Activated CD4-positive, alpha-beta T cell treated with anti-CD3 and anti-CD28 coated beads for 36 hours (primary cell): ENCODE results near the gene RHBDL3. TPM values are rescaled to one million over a fixed set of nuclear protein-coding genes. Genes with fewer than 3 reads are reported as not detected.

Source experiments
- ATAC-seq: fragments of 200-7000 bp; cut with Tn5 transposase; one replicate; pipeline ENCODE4 v1.10.0; 2021; ENCODE audit warnings: mild to moderate bottlenecking, moderate library complexity
- CTCF ChIA-PET: fragments of 350-600 bp; sonication (Branson Sonifier 250); formaldehyde crosslinking; loops from one replicate; lab custom pipeline; 2021; ENCODE audit warnings: antibody characterized with exemption; lab: Charles Lee
- POLR2A ChIA-PET: fragments of 350-600 bp; sonication (Branson Sonifier 250); formaldehyde crosslinking; loops from one replicate; lab custom pipeline; 2021; ENCODE audit warnings: antibody characterized with exemption, inconsistent platforms; lab: Charles Lee
- DNase-seq: peaks from one replicate; pipeline ENCODE4 v3.0.0-alpha.2; 2020
- H3K27ac Mint-ChIP-seq: one replicate; pipeline ENCODE4 v1.8.0; 2021; ENCODE audit warnings: mixed read lengths
- H3K27me3 Mint-ChIP-seq: one replicate; pipeline ENCODE4 v1.8.0; 2021; ENCODE audit warnings: mixed read lengths
- H3K36me3 Mint-ChIP-seq: one replicate; pipeline ENCODE4 v1.8.0; 2021; ENCODE audit warnings: low read depth, mixed read lengths
- H3K4me1 Mint-ChIP-seq: one replicate; pipeline ENCODE4 v1.8.0; 2021; ENCODE audit warnings: mixed read lengths
- H3K4me3 Mint-ChIP-seq: one replicate; pipeline ENCODE4 v1.8.0; 2021; ENCODE audit warnings: mild to moderate bottlenecking, moderate library complexity, mixed read lengths
- H3K9me3 Mint-ChIP-seq: one replicate; pipeline ENCODE4 v1.8.0; 2021; ENCODE audit warnings: low read depth, mixed read lengths
- intact Hi-C, 2 experiments: fragments of 100-400 bp; cut with DNase I in 1 of 2; cut with micrococcal nuclease in 1 of 2; formaldehyde crosslinking; loops; one replicate each; pipeline versions ENCODE4 v1.14.2 to v1.15.1; 2022 to 2024; cut with DNase I, micrococcal nuclease
- total RNA-seq, 2 experiments: library from RNA; stranded (reverse); gene quantifications; one replicate each; pipeline ENCODE4 v1.2.3, GENCODE V29; 2021

RHBDL3 gene
- total RNA-seq, 2 experiments from 2014 or later: 0.09 TPM; not detected in 1

DNA sequence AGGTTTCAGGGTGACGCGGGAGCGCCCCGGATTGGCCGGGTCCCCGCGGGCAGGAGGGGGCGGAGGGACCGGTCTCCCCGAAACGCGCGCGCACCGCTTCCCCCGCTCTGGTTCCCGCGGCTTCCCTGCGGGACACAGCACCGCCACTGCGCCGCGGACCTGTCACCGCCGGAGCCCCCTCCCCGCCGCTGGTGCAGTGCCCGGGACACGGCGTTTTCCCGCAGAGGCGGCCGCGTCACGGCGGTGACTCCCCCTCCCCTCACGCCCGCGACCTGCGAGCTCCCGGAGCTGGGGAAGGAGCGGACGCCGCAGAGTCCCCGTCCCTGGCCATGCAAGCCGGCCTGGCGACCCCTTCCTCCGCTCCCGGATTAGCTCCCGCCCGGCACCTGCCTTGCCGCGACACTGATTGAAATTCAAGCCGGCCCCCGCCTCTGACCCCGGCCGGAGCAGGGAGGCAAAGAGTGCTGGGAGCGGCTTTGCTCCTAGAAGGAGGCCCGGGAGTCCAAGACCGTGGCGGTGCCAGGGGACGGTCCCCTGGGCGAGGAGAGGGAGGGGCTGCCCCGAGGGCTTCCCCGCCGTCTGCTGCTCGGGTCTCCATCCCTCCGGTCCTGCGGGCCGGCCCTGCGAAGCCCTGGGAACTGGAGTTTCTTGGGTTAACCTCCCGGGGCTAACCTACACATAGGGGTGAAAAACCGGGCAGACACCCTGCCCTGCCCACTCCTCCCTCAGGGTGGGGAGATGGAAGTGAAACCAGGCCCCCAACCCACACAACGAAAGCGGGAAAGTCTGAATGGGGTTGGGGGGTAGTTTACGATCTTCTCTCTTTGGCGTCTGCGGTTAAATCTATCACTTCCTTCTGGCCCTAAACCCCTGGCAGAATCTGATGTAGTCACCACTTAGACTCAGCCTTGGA is 1.0 kb downstream of the RHBDL3 start:
- peak overlapping the region; percentile 51 for H3K4me3 Mint-ChIP-seq
- H3K27me3 Mint-ChIP-seq: peaks cover 63% of the 10 kb centered on the region
- H3K36me3 Mint-ChIP-seq: no peaks in the 10 kb centered on the region
- POLR2A ChIA-PET: no interaction called here
- CTCF ChIA-PET: no interaction called here
- H3K4me1 Mint-ChIP-seq: peaks cover 8% of the 10 kb centered on the region
- intact Hi-C loops: loop anchor here in 1 of 2 experiments (5.0 kb wide), 1 partner anchor 51 kb away; no protein-coding TSS in a partner anchor
- H3K9me3 Mint-ChIP-seq: no peaks in the 10 kb centered on the region
- H3K27ac Mint-ChIP-seq: no peak overlapping the region
- DNase-seq (peak; percentile 45), ATAC-seq (peak; percentile 20)

- CTCF ChIA-PET: interaction anchor here (0.6 kb wide), 1 partner anchor 80 kb away, joined by 4 read pairs; no protein-coding TSS in a partner anchor
- ATAC-seq: no peak
Observed at GRCh38 chr17:32267690-32268205, 2.1 kb downstream of the RHBDL3 start.

GRCh38 chr17:32268734-32269288 is 3.2 kb downstream of the RHBDL3 start:
- no peak for ATAC-seq
- Mint-ChIP-seq H3K4me1 (peaks cover 8% of the 10 kb centered on the region), H3K4me3 (no peak overlapping the region), H3K36me3 (no peaks in the 10 kb centered on the region), H3K27me3 (peaks cover 59% of the 10 kb centered on the region), H3K27ac (no peak overlapping the region), H3K9me3 (no peaks in the 10 kb centered on the region)
- intact Hi-C loops: loop anchor here in 1 of 2 experiments (5.0 kb wide), 1 partner anchor 48 kb away; no protein-coding TSS in a partner anchor
- DNase-seq: no peak
- ChIA-PET CTCF (no interaction called here), POLR2A (no interaction called here)

More at GRCh38 chr17:32267690-32268205, 2.1 kb downstream of the RHBDL3 start:
- POLR2A ChIA-PET: no interaction called here
- Mint-ChIP-seq H3K27ac (no peak overlapping the region), H3K4me3 (peak overlapping the region; percentile 30), H3K9me3 (no peaks in the 10 kb centered on the region), H3K4me1 (peaks cover 8% of the 10 kb centered on the region), H3K27me3 (peaks cover 67% of the 10 kb centered on the region), H3K36me3 (no peaks in the 10 kb centered on the region)
- intact Hi-C loops: loop anchor here in 1 of 2 experiments (5.0 kb wide), 1 partner anchor 50 kb away; no protein-coding TSS in a partner anchor
- DNase-seq: peak; percentile 41

- Mint-ChIP-seq H3K4me1 (peaks cover 8% of the 10 kb centered on the region), H3K9me3 (no peaks in the 10 kb centered on the region), H3K36me3 (no peaks in the 10 kb centered on the region), H3K27ac (no peak overlapping the region), H3K27me3 (peaks cover 55% of the 10 kb centered on the region), H3K4me3 (no peak overlapping the region)
- CTCF ChIA-PET: no interaction called here
- POLR2A ChIA-PET: no interaction called here
- DNase-seq: no peak
- intact Hi-C loops: loop anchor here in 1 of 2 experiments (5.0 kb wide), 1 partner anchor 48 kb away; no protein-coding TSS in a partner anchor
- ATAC-seq: no peak
Observed at GRCh38 chr17:32269377-32269776, 3.7 kb downstream of the RHBDL3 start.

GRCh38 chr17:32271844-32272243 is 6.2 kb downstream of the RHBDL3 start:
- Mint-ChIP-seq H3K27me3 (peaks cover 49% of the 10 kb centered on the region), H3K4me1 (peaks cover 8% of the 10 kb centered on the region), H3K9me3 (no peaks in the 10 kb centered on the region), H3K36me3 (no peaks in the 10 kb centered on the region), H3K27ac (no peak overlapping the region), H3K4me3 (no peak overlapping the region)
- DNase-seq: no peak
- ChIA-PET POLR2A (no interaction called here), CTCF (interaction anchor here (0.7 kb wide), 1 partner anchor 146 kb away, joined by 3 read pairs; no protein-coding TSS in a partner anchor)
- intact Hi-C loops: no loop called here
- no peak for ATAC-seq

DNA sequence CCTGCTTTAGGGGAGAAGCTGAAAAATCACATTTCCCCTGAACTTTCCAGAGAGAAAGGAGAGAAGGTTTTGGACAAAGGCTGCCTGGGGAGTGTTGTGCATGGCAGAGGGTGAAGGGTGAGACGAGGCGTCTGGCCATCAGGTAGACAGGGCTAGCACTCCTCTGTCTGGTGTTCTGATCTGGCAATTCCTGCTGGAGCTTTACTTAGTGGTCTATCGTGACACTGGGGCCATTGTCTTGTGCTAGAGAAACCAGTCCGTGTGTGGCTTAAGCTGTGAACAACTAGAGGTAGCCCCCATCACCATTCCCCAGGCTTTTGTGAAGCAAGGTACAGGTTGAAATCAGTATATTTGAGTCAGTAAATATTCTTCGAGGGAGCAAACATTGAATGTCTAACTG is 8.5 kb downstream of the RHBDL3 start:
- Mint-ChIP-seq H3K9me3 (no peaks in the 10 kb centered on the region), H3K27ac (no peak overlapping the region), H3K27me3 (peaks cover 30% of the 10 kb centered on the region), H3K36me3 (no peaks in the 10 kb centered on the region), H3K4me3 (no peak overlapping the region), H3K4me1 (no peaks in the 10 kb centered on the region)
- ATAC-seq: no peak
- DNase-seq: no peak
- CTCF ChIA-PET: interaction anchor here (0.6 kb wide), 2 partner anchors 56 to 127 kb away, joined by 3 to 4 read pairs; no protein-coding TSS in a partner anchor
- intact Hi-C loops: no loop called here
- POLR2A ChIA-PET: interaction anchor here (0.6 kb wide), 1 partner anchor 146 kb away, joined by 9 read pairs; no protein-coding TSS in a partner anchor

- ChIA-PET POLR2A (no interaction called here), CTCF (interaction anchor here (0.6 kb wide), 2 partner anchors 57 to 127 kb away, joined by 3 to 4 read pairs; no protein-coding TSS in a partner anchor)
- Mint-ChIP-seq H3K27me3 (peaks cover 25% of the 10 kb centered on the region), H3K4me1 (no peaks in the 10 kb centered on the region), H3K27ac (no peak overlapping the region), H3K36me3 (no peaks in the 10 kb centered on the region), H3K9me3 (no peaks in the 10 kb centered on the region), H3K4me3 (no peak overlapping the region)
- ATAC-seq: no peak
- no peak for DNase-seq
- intact Hi-C loops: no loop called here
Observed at GRCh38 chr17:32274643-32275042, 9.0 kb downstream of the RHBDL3 start.

GRCh38 chr17:32275060-32276042 is 9.7 kb downstream of the RHBDL3 start:
- Mint-ChIP-seq H3K4me3 (no peak overlapping the region), H3K36me3 (no peaks in the 10 kb centered on the region), H3K27ac (no peak overlapping the region), H3K27me3 (peaks cover 21% of the 10 kb centered on the region), H3K4me1 (no peaks in the 10 kb centered on the region), H3K9me3 (no peaks in the 10 kb centered on the region)
- ChIA-PET POLR2A (no interaction called here), CTCF (no interaction called here)
- intact Hi-C loops: no loop called here
- peak; percentile 40 for DNase-seq
- no peak for ATAC-seq

GRCh38 chr17:32276171-32276601 is 10.6 kb downstream of the RHBDL3 start:
- Mint-ChIP-seq H3K4me3 (no peak overlapping the region), H3K36me3 (no peaks in the 10 kb centered on the region), H3K27ac (no peak overlapping the region), H3K4me1 (no peaks in the 10 kb centered on the region), H3K9me3 (no peaks in the 10 kb centered on the region), H3K27me3 (peaks cover 16% of the 10 kb centered on the region)
- CTCF ChIA-PET: no interaction called here
- POLR2A ChIA-PET: no interaction called here
- intact Hi-C loops: no loop called here
- ATAC-seq (no peak), DNase-seq (no peak)

GRCh38 chr17:32277284-32277683 is 11.7 kb downstream of the RHBDL3 start:
- Mint-ChIP-seq H3K36me3 (no peaks in the 10 kb centered on the region), H3K27me3 (peaks cover 8% of the 10 kb centered on the region), H3K4me3 (no peak overlapping the region), H3K9me3 (no peaks in the 10 kb centered on the region), H3K27ac (no peak overlapping the region), H3K4me1 (no peaks in the 10 kb centered on the region)
- ChIA-PET CTCF (interaction anchor here (2.1 kb wide), 1 partner anchor 24 kb away, joined by 6 read pairs; no protein-coding TSS in a partner anchor), POLR2A (no interaction called here)
- DNase-seq (no peak), ATAC-seq (no peak)
- intact Hi-C loops: no loop called here
